ENCODE data around the gene FYN. TPM values are rescaled to one million over a fixed set of nuclear protein-coding genes. Genes with fewer than 3 reads are reported as not detected.

The FYN gene
- total RNA-seq, 1 donor from 2014 or later, result 474 TPM

DNA sequence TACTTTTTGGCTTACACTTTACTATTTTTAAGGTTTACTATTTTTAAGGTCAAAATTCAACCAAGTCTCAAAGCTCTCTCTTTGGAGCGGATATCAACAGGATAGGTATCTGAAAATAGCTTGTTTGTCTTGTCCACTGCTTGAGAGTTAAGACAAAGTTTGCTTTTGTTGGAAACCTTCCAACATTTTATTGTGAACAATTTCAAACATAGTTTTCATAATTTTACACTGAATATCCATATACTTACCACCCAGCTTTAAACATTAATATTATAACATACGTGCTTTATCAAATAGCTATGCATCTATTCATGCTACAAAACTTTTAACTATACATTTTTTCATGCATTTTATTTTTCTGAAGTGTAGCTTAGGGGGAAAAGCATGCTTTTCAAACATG, 109.9 kb downstream of the FYN start:
- Mint-ChIP-seq H3K4me3 (ENCODE audit: unreplicated experiment) (no peak overlapping the region), H3K36me3 (ENCODE audit: low read depth, unreplicated experiment) (peaks cover 55% of the 10 kb centered on the region), H3K27me3 (ENCODE audit: unreplicated experiment) (peaks cover 17% of the 10 kb centered on the region), H3K4me1 (ENCODE audit: unreplicated experiment) (peaks cover 92% of the 10 kb centered on the region), H3K9me3 (ENCODE audit: unreplicated experiment) (no peaks in the 10 kb centered on the region), H3K27ac (ENCODE audit: unreplicated experiment) (no peak overlapping the region)
- DNase-seq (ENCODE audit: low spot score), result no peak
- TF ChIP-seq CTCF (IDR thresholded peaks at IDR 0.05; ENCODE audit: unreplicated experiment), result no peak

GRCh38 chr6:111761783-111762312, 111.4 kb downstream of the FYN start:
- no peak overlapping the region for H3K4me3 Mint-ChIP-seq (ENCODE audit: unreplicated experiment)
- DNase-seq (ENCODE audit: low spot score), result no peak
- peaks cover 93% of the 10 kb centered on the region for H3K4me1 Mint-ChIP-seq (ENCODE audit: unreplicated experiment)
- no peaks in the 10 kb centered on the region for H3K9me3 Mint-ChIP-seq (ENCODE audit: unreplicated experiment)
- TF ChIP-seq CTCF (IDR thresholded peaks at IDR 0.05; ENCODE audit: unreplicated experiment), result no peak
- peaks cover 45% of the 10 kb centered on the region for H3K36me3 Mint-ChIP-seq (ENCODE audit: low read depth, unreplicated experiment)
- H3K27ac Mint-ChIP-seq (ENCODE audit: unreplicated experiment), result peak overlapping the region; percentile 31
- peaks cover 17% of the 10 kb centered on the region for H3K27me3 Mint-ChIP-seq (ENCODE audit: unreplicated experiment)

GRCh38 chr6:111761212-111761611, 112.0 kb downstream of the FYN start:
- TF ChIP-seq CTCF (IDR thresholded peaks at IDR 0.05; ENCODE audit: unreplicated experiment), result no peak
- Mint-ChIP-seq H3K4me1 (ENCODE audit: unreplicated experiment) (peaks cover 89% of the 10 kb centered on the region), H3K27me3 (ENCODE audit: unreplicated experiment) (peaks cover 15% of the 10 kb centered on the region), H3K27ac (ENCODE audit: unreplicated experiment) (no peak overlapping the region), H3K4me3 (ENCODE audit: unreplicated experiment) (no peak overlapping the region), H3K9me3 (ENCODE audit: unreplicated experiment) (no peaks in the 10 kb centered on the region), H3K36me3 (ENCODE audit: low read depth, unreplicated experiment) (peaks cover 42% of the 10 kb centered on the region)
- DNase-seq (ENCODE audit: low spot score), result no peak

GRCh38 chr6:111759836-111760785, 113.1 kb downstream of the FYN start:
- Mint-ChIP-seq H3K36me3 (ENCODE audit: low read depth, unreplicated experiment) (peaks cover 34% of the 10 kb centered on the region), H3K9me3 (ENCODE audit: unreplicated experiment) (no peaks in the 10 kb centered on the region), H3K4me1 (ENCODE audit: unreplicated experiment) (peaks cover 89% of the 10 kb centered on the region), H3K27me3 (ENCODE audit: unreplicated experiment) (peaks cover 17% of the 10 kb centered on the region), H3K4me3 (ENCODE audit: unreplicated experiment) (peak overlapping the region; percentile 78), H3K27ac (ENCODE audit: unreplicated experiment) (peak overlapping the region; percentile 88)
- DNase-seq (ENCODE audit: low spot score), result no peak
- TF ChIP-seq CTCF (IDR thresholded peaks at IDR 0.05; ENCODE audit: unreplicated experiment), result no peak

GRCh38 chr6:111759331-111759835, 113.9 kb downstream of the FYN start:
- Mint-ChIP-seq H3K9me3 (ENCODE audit: unreplicated experiment) (no peaks in the 10 kb centered on the region), H3K27ac (ENCODE audit: unreplicated experiment) (peak overlapping the region; percentile 88), H3K27me3 (ENCODE audit: unreplicated experiment) (peaks cover 17% of the 10 kb centered on the region), H3K4me1 (ENCODE audit: unreplicated experiment) (peaks cover 86% of the 10 kb centered on the region), H3K4me3 (ENCODE audit: unreplicated experiment) (peak overlapping the region; percentile 78), H3K36me3 (ENCODE audit: low read depth, unreplicated experiment) (peaks cover 30% of the 10 kb centered on the region)
- no peak for TF ChIP-seq CTCF (IDR thresholded peaks at IDR 0.05; ENCODE audit: unreplicated experiment)
- no peak for DNase-seq (ENCODE audit: low spot score)
